ENCODE results near the gene ARHGAP26.
"Not testable (repeated sequence)": the region's sequence is repeated elsewhere in the genome, so short reads cannot be mapped to it uniquely, and the experiment has no call there.

The ARHGAP26 gene

GRCh38 chr5:143074414-143074996, 304.3 kb downstream of the ARHGAP26 start:
- DNase-seq, result no peak

DNA sequence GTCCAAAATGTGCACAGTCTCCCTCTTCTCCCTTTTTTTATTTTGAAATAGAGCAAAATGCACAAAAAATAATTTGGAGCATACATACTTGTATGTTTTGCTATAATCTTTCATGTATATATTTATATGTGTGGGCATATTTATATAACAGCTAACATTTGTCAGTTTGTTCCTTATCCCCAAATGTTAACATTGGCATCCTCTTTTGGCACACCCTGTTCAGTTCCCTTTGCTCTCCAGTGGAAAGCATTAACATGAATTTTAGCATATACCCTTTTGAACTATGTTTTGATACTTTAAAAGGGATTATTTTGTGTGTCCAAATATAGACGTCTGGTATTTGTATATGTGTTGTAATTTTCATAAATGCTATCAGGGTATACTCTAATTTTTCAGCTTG, 306.2 kb downstream of the ARHGAP26 start:
- DNase-seq, result no peak

DNA sequence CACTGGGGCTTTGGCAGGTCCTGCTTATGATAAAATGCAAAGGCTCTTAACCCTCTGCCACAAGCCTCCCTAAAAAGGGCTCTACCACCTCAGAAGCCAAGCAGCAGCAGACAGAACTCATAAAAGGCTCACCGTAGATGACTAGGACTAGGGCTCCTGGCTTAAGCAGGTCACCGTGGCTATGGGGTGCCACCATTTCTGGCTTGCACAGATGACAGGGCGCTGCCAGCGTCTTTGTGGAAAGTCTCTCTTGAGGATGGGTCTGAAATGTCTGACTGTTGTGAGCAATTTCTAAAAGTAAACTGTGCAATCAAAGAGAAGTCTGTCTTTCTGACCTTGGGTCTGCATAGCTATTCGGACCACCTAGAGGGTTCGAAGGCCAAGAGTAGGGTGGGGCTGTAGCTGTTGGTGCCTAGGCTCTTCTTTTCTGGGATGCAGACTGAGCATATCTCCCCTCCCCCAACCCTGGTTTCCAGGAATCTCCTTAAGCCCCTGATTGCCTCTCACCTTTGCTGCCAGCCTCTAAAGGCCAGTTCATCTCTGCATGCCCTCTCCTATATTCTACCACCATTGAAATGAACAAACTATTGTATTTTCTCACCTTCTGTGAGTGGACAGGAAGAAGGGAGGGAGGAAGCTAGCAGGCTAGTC, 307.4 kb downstream of the ARHGAP26 start:
- no peak for DNase-seq

DNA sequence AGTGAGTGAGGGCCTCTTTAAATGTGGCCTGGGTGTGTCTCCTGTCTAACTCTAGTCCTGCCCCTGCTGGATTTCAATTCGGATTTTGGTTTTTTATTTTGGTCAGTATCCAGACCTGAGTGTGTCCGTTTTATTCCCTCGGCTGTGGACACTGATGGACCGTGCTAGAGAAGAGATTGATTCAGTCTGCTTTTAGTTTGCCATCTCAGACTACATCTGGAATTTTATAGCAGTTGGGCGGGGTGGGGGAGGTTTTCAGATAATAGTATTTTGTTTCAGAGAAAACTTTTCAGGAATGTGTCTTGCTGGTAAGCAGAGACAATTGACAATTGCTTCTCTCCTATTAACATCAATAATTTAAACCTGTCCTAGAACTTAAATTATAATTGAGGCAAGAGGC, 308.1 kb downstream of the ARHGAP26 start:
- no peak for DNase-seq

DNA sequence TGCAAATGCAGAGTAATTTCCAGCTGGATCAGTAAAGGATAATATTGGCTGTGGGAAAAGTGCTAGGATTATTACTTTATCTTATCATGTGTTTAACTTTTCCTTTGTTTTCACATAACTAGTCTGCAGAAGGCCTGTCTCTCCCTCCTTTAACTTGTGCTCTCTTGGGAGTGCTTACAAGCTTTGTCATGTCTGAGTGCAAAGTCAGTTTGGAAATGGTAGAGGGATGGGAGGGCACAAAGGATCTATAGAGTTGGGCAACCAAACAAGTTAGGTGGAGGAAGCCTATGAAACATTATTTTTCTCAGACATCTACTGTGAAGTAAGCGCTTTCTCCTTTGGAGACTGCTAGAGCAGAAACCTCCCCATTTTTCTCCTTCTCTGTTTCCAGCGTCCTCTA, 308.8 kb downstream of the ARHGAP26 start:
- DNase-seq, result no peak

DNA sequence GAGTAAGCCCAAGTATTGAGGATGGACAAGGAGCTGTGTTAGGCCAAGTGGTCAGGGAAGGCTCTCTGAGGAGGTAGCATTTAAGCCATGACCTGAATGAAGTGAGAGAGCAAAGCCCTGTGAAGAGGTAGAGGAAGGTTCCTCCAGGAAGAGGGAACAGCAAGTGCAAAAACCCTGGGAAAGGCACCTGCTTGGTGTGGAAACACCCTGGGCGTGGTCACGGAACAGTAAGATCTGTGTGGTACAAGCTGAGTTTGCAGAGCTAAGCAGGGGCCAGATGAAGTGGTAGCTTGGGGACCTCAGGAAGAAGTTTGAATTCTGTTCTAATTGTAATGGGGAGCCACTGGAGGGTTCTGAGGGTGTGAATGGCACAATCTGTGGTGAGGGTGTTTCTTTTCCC, 310.2 kb downstream of the ARHGAP26 start:
- no peak for DNase-seq

DNA sequence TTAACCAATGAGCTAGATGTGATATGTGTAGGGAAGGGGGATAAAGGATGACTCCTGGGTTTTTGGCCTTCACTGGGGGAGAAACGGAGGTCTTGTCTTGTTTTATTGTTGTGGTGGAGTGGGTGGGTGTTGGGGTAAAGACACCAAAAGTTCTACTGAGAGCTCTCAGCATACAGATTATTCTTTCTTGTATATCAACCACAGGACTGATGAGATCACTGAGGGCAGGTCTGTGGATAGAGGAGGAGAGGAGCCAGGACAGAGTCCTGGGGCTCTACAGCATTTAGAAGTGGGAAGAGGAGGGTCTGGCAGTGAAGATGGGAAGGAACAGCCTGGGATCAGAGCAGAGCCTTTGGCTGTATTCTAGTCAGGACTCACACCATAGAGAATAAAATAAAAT, 310.8 kb downstream of the ARHGAP26 start:
- DNase-seq, result no peak

DNA sequence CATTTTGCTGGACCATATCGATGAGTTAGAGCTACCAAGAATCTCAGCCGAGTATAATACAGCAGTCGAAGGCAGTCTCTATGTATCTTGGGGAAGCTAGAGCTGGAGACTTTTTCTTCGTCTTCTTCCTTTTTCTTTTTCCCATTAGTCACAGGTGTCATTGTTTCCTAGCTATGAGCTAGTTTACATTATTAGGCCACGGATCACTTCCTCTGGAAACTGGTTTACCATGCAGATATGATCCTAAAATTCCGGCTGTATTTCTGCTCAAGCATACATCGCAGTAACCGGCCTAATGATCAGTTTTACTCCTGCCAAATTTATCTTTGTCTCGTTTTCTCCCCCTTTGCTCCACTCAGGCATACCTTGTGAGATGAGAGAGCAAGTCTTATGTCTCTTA, 312.8 kb downstream of the ARHGAP26 start:
- no peak for DNase-seq

DNA sequence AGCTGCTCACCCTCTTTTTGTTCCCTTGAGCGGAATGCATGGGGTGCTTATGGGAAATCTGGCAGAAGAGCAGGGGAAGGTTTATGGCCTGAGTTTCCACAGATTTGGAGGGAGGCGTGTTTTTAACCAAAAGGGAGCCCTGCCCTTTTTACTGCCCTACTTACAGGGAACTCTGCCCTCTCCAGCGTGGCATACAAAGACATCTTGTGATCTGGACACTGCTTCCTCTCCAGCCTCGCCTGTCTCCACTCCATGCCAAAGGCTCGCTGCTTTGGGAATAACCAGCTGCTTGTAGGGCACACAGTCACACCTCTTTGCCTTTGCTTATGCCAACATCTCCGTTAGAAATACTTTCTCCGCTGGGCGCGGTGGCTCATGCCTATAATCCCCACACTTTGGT, 314.2 kb downstream of the ARHGAP26 start:
- no peak for DNase-seq

DNA sequence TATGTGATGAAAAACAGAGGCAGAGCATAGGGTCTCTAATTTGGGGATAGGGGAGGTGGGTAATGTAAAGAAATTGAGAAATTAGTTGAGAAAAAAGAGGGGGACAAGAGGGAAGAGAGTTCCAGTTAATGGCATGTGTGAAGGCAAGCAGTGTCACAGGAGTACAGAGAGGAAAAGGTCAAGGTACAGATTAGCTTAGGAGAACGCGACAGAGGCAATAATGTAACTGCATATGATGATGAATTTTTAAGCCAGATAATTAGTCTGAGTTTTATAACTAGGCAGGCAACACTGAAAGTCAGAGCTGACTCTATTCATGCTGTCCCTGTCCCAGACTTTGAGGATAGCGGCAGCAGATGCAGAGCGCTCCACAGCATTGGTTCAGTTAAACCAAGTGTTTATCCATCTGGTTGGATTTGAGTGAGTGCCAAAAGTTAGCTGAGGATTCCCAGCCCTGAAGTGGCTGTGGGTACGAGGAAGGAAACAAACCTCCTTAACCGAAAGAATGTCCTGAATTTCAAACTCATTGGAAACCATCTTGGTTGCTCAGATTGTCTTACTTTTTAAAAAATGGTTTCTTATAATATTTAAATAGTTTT, 315.2 kb downstream of the ARHGAP26 start:
- DNase-seq, result no peak

- DNase-seq, result no peak
These were observed 316.4 kb downstream of the ARHGAP26 start for GRCh38 chr5:143086546-143086907.

- no peak for DNase-seq
These were observed 316.9 kb downstream of the ARHGAP26 start for GRCh38 chr5:143086908-143087637.

- DNase-seq, result not testable (repeated sequence)
These were observed 318.5 kb downstream of the ARHGAP26 start for GRCh38 chr5:143088702-143089101.

GRCh38 chr5:143090044-143090443, 319.9 kb downstream of the ARHGAP26 start:
- DNase-seq, result not testable (repeated sequence)

DNA sequence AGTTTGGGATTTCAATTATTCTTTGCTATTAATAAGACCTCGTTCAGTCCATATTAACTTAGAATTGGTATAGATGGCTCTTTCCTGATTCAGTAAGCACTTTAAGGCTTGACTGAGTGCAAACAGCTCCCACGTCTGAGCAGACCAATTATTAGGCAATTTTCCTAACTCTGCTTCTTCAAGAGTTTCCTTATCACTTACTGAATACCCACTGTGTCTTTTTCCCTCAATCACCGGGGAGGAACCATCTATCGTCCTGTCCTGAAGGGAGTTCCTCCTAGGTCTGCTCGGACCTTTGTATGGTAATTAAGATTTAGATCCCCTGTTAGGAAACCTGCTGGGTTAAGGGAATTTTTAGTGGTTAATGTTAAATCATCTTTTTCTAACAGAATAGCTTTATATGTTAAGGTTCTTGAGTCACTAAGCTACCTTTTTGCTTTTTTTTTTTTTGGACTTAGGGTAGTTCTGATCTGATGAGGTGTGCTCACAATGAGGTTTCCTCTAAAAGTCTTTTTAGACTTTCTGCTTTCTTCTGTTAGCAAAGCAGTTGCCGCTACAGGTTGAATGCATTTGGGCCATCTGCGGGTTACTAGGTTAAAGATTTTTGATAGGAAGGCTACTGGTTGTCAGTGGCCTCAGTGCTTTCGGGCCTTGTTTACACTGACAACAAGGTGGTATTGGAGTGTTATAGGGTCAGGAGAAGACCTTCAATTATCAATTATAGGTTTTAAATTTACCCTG, 322.7 kb downstream of the ARHGAP26 start:
- not testable (repeated sequence) for DNase-seq

DNA sequence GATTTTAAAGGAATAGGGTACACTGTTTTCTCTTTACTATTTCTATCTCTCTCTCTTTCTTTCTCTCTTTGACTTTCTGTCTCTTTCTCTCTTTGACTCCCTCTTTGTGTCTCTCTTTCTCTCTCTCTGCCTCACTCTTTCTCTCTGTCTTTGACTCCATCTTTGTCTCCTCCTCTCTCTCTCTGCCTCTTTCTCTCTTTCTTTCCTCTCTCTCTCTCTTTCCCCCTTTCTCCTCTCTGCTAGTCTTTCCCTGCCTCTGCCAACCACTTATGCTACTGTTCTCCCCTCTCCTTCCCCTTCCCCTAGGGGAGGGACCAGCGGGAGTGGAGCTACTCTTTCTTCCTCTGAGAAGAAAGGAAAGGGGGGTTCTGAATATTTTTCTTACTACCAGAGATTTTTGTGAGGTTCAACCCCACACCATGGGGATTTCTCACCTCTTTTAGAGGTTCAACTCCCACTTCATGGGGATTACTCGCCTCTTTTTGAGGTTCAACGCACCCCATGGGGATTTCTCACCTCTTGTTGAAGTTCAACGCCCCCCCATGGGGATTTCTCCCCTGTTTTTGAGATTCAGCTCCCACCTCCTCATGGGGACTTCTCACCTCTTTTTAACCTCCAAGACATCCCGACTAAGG, 323.4 kb downstream of the ARHGAP26 start:
- no peak for DNase-seq

- no peak for DNase-seq
These were observed 323.9 kb downstream of the ARHGAP26 start for GRCh38 chr5:143094087-143094521.

- not testable (repeated sequence) for DNase-seq
These were observed 324.4 kb downstream of the ARHGAP26 start for GRCh38 chr5:143094608-143095007.

GRCh38 chr5:143101121-143101520, 330.9 kb downstream of the ARHGAP26 start:
- no peak for DNase-seq

DNA sequence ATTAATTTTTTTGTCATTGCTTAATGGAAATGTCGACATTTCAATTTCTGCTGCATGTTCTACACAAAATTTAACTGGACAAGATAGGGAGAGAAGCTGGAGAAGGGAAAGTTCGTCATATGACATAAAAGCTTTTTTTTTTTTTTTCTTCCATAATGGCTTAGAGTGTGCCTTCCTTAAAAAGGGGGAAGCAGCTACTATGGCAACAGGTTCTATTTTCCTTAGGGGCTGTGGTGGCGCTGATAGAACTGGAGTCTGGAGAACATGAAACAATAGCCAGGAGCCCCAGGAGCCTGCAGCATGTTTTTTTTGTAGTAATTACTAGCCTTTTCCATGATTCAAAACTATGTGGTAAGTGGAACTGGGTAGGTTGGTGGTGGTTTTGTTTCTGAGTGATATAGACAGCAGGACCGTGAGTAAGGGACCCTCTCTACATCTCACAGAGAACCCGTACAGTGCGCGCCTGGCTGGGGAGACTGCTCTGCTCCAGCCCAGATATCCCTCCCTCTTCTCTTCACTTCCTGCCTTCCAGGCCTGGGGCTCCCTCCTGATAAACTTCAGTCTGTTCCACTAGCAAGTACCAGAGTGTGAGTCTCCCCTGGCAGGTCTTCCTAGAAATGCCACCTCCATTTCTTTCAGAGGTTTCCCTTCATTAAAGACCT, 331.7 kb downstream of the ARHGAP26 start:
- DNase-seq, result no peak

GRCh38 chr5:143102411-143102810, 332.2 kb downstream of the ARHGAP26 start:
- no peak for DNase-seq

Measured in NCI-H1436 treated with DMSO at 0.1 percent for 48 hours (cell line).